CD8-positive, alpha-beta memory T cell (primary cell): ENCODE data around the gene MICB. TPM values are rescaled to one million over a fixed set of nuclear protein-coding genes. Genes with fewer than 3 reads are reported as not detected.

Experiments used
- CTCF ChIA-PET: fragments of 350-600 bp; sonication (Branson Sonifier 250); formaldehyde crosslinking; loops from one replicate; lab custom pipeline; 2021; ENCODE audit warnings: antibody characterized with exemption; lab: Charles Lee
- POLR2A ChIA-PET: fragments of 350-600 bp; sonication (Branson Sonifier 250); formaldehyde crosslinking; loops from one replicate; lab custom pipeline; 2021; ENCODE audit warnings: antibody characterized with exemption; lab: Charles Lee
- DNase-seq, 5 donors: peaks; one replicate each; pipeline versions ENCODE4 v3.0.0 to v3.0.0-alpha.2; 2020 to 2022; ENCODE audit warnings: mixed read lengths in 1 of 5
- H3K27ac ChIP-seq: one replicate; pipeline ENCODE4 v1.7.0; 2013; ENCODE audit warnings: low read depth, mild to moderate bottlenecking, low read length, moderate library complexity
- H3K27me3 ChIP-seq: 2 replicates; pipeline ENCODE4 v1.7.0; 2013; ENCODE audit warnings: low read length, mild to moderate bottlenecking; ENCODE audit not compliant: insufficient read depth, poor library complexity, severe bottlenecking
- H3K36me3 ChIP-seq: 2 replicates; pipeline ENCODE4 v1.7.0; 2013; ENCODE audit warnings: mild to moderate bottlenecking, low read length, moderate library complexity; ENCODE audit not compliant: insufficient read depth
- H3K4me1 ChIP-seq: 2 replicates; pipeline ENCODE4 v1.7.0; 2013; ENCODE audit warnings: mild to moderate bottlenecking, low read length, moderate library complexity; ENCODE audit not compliant: insufficient read depth
- H3K4me3 ChIP-seq: 2 replicates; pipeline ENCODE4 v1.7.0; 2013; ENCODE audit warnings: mild to moderate bottlenecking, low read length
- H3K9me3 ChIP-seq: 2 replicates; pipeline ENCODE4 v1.7.0; 2013; ENCODE audit warnings: mild to moderate bottlenecking, low read length
- H3K27ac Mint-ChIP-seq, 8 donors: one replicate each; pipeline ENCODE4 v1.8.0; 2020 to 2021; ENCODE audit warnings: mixed read lengths in 8 of 8, mild to moderate bottlenecking in 6 of 8, inconsistent platforms in 3 of 8, moderate library complexity in 3 of 8
- H3K27me3 Mint-ChIP-seq, 2 donors: one replicate each; pipeline ENCODE4 v1.8.0; 2020 to 2021; ENCODE audit warnings: mixed read lengths in 2 of 2, mild to moderate bottlenecking in 1 of 2, moderate library complexity in 1 of 2
- H3K36me3 Mint-ChIP-seq, 3 donors: one replicate each; pipeline ENCODE4 v1.8.0; 2020 to 2021; ENCODE audit warnings: mixed read lengths in 3 of 3, inconsistent platforms in 1 of 3, mild to moderate bottlenecking in 1 of 3
- H3K4me1 Mint-ChIP-seq, 3 donors: one replicate each; pipeline ENCODE4 v1.8.0; 2020 to 2021; ENCODE audit warnings: mixed read lengths in 3 of 3, inconsistent platforms in 1 of 3, mild to moderate bottlenecking in 1 of 3
- H3K4me3 Mint-ChIP-seq, 7 donors: one replicate each; pipeline ENCODE4 v1.8.0; 2020 to 2021; ENCODE audit warnings: mixed read lengths in 7 of 7, mild to moderate bottlenecking in 6 of 7, moderate library complexity in 4 of 7, inconsistent platforms in 2 of 7
- H3K9me3 Mint-ChIP-seq, 5 donors: one replicate each; pipeline ENCODE4 v1.8.0; 2020 to 2022; ENCODE audit warnings: mixed read lengths in 5 of 5, mild to moderate bottlenecking in 3 of 5, moderate library complexity in 2 of 5, inconsistent platforms in 1 of 5
- polyA plus RNA-seq: library from polyadenylated mRNA; unstranded; fragments of 300-500 nt; fragmentation: Illumina TruSeq; gene quantifications from one replicate; pipeline ENCODE4 v1.2.3, GENCODE V29; 2021
- total RNA-seq, 2 experiments: library from RNA; stranded (reverse); gene quantifications; one replicate each; pipeline ENCODE4 v1.2.3, GENCODE V29; 2021

Gene MICB
- total and polyA plus RNA-seq, 3 experiments from 2014 or later: 12.0 to 22.3 (median 21.9) TPM

DNA sequence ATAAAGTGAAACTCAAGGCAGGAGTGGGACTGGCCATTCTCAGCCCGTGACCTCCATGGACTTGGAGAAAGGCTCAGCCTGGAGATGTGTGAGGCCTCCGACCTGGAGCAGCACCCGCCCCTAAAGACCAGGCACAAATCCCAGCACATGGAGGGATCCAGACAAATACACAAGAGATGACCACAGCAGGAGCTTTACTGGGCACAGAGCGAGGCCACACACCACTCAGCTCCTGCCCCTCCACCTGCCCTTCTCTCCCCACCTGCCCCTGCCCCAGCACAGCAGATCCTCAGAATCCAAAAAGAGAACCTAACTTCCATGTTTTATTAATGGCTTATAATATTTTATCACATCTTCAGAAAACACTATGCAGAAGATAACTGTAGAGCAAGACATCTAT, 20.4 kb upstream of the MICB start:
- Histone ChIP-seq H3K4me3 (no peak overlapping the region), H3K4me1 (peaks cover 6% of the 10 kb centered on the region), H3K36me3 (no peaks in the 10 kb centered on the region), H3K27me3 (no peaks in the 10 kb centered on the region), H3K27ac (no peak overlapping the region), H3K9me3 (no peaks in the 10 kb centered on the region)
- Mint-ChIP-seq H3K27me3 (no peaks in the 10 kb centered on the region), H3K36me3 (peaks cover 0 to 18% (median 2%) of the 10 kb centered on the region in 3 donors), H3K4me1 (peaks cover 37 to 58% (median 44%) of the 10 kb centered on the region in 3 donors), H3K4me3 (no peak overlapping the region), H3K27ac (peak overlapping the region in 7 of 8 donors; percentile 21 to 61 (median 42)), H3K9me3 (no peaks in the 10 kb centered on the region)
- DNase-seq: no peak
- ChIA-PET CTCF (interaction anchor here (1.2 kb wide), 1 partner anchor 12 kb away, joined by 3 read pairs; no protein-coding TSS in a partner anchor), POLR2A (no interaction called here)

DNA sequence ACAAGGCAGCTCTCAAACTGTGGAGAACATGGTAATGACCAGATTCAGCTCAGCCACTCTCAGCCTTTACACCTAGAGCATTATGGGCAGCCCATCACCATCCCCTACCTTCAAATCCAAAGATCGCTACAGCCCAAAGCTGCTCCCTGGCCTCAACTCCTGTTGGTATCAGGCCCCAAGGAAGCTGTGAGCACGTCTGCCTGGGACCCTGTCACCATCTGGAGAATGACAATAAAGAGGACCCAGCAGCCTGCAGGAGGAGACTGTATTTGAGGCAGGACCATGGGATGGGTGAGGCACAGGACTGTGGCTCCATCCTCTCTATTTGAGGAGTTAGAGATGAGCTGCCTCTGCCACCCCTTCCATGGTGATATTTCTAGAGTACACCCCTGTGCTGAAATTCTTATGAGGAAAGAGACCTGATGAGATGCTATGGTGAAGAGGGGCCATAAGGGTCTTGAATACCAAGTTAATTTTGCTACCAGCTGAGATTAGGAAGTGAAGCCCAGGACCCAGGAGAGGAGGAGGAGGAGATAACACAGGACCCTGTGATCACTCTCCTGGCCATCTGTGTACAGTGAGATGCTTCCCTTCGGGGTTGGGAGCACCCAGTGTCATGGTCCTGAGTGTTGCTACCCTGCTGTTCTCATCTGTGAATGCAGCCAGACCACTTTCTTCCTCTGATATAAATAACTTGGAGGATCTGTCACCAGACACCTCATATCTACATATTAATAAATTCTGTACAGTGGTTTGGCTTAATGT, 19.6 kb upstream of the MICB start:
- H3K27me3 ChIP-seq: no peaks in the 10 kb centered on the region
- no peak for DNase-seq
- peak overlapping the region in 4 of 8 donors; percentile 37 to 88 (median 50) for H3K27ac Mint-ChIP-seq
- ChIA-PET POLR2A (no interaction called here), CTCF (interaction anchor here (1.2 kb wide), 1 partner anchor 11 kb away, joined by 3 read pairs; no protein-coding TSS in a partner anchor)
- H3K9me3 Mint-ChIP-seq: no peaks in the 10 kb centered on the region
- H3K4me3 Mint-ChIP-seq: no peak overlapping the region
- H3K4me3 ChIP-seq: no peak overlapping the region
- no peaks in the 10 kb centered on the region for H3K4me1 ChIP-seq
- H3K4me1 Mint-ChIP-seq: peaks cover 31 to 49% (median 36%) of the 10 kb centered on the region in 3 donors
- no peaks in the 10 kb centered on the region for H3K36me3 ChIP-seq
- H3K27ac ChIP-seq: no peak overlapping the region
- H3K9me3 ChIP-seq: no peaks in the 10 kb centered on the region
- no peaks in the 10 kb centered on the region for H3K27me3 Mint-ChIP-seq
- peaks cover 0 to 11% (median 2%) of the 10 kb centered on the region in 3 donors for H3K36me3 Mint-ChIP-seq

DNA sequence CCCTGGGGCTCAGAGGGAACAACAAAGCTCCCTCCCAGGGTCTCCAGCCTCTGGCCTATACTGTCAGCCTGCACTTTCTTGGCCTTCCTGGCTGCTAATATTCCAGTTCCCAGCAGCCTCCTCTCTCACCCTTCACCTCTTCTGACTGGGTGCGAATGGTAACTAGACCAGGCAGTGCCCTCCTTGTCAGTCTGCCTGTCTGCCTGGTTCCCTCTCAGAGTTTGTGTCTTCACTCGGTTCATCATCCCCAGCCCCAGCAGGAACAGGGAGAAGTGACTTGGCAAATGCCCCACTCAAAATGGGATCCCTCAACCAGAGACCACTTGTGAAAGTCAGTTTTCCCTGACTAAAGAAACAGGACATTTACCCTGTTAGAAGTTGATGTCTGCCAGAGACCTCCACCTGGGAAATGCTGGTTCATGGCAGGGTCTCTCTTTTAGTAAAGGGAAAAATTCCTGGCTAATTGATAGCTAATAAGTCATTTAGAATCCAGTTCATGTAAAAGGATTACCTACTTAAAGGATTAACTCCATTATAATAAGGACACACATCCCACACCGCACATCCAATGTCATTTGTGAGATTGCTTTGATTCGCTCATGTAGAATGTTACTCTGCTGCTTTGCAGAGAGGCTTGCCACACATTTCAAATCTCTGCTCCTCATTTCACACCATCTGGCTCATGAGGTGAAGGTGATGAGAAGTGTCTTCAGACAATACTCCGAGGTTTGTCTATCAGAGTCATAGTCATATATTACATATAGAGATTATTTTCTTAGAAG, 18.6 kb upstream of the MICB start:
- no peaks in the 10 kb centered on the region for H3K36me3 ChIP-seq
- H3K36me3 Mint-ChIP-seq: peaks cover 0 to 5% (median 1%) of the 10 kb centered on the region in 3 donors
- no peaks in the 10 kb centered on the region for H3K4me1 ChIP-seq
- ChIA-PET CTCF (no interaction called here), POLR2A (no interaction called here)
- no peak overlapping the region for H3K27ac ChIP-seq
- H3K9me3 ChIP-seq: no peaks in the 10 kb centered on the region
- peaks cover 23 to 40% (median 26%) of the 10 kb centered on the region in 3 donors for H3K4me1 Mint-ChIP-seq
- H3K9me3 Mint-ChIP-seq: no peaks in the 10 kb centered on the region
- no peak overlapping the region for H3K4me3 Mint-ChIP-seq
- H3K27me3 Mint-ChIP-seq: no peaks in the 10 kb centered on the region
- H3K4me3 ChIP-seq: no peak overlapping the region
- H3K27me3 ChIP-seq: no peaks in the 10 kb centered on the region
- DNase-seq: no peak
- H3K27ac Mint-ChIP-seq: peak overlapping the region in 4 of 8 donors; percentile 64 to 82 (median 74)

DNA sequence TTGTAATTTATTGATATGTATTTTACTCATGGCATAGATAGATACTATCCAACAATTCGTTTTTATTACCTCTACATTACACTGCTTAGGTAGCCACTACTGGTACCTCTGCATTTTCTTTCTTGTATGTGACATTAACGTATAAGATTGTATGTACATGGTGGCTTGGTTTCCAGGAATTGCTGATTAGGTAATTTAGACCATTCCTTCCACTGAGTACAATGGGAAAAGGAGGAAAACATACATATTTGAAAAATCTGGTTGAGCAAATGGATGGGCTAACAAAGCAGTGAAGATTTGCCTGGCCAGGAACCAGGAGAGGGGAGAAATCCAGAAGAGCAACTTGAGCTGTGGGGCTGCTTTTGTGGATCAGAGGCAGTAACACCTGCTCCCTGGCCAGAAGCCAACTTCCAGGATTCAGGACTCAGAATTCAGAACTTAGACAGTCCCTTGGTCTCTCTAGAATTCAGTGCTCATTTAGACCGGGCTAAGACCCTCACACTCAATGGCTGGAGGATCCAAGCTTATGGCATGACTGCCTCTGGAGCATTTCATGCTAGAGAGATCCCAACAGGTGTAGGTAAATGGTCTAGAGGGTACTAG, 17.9 kb upstream of the MICB start:
- Histone ChIP-seq H3K4me3 (no peak overlapping the region), H3K9me3 (no peaks in the 10 kb centered on the region), H3K36me3 (no peaks in the 10 kb centered on the region), H3K27ac (no peak overlapping the region), H3K4me1 (no peaks in the 10 kb centered on the region), H3K27me3 (no peaks in the 10 kb centered on the region)
- CTCF ChIA-PET: no interaction called here
- POLR2A ChIA-PET: no interaction called here
- Mint-ChIP-seq H3K27me3 (no peaks in the 10 kb centered on the region), H3K27ac (peak overlapping the region in 3 of 8 donors; percentile 1 to 61 (median 60)), H3K36me3 (peaks cover 0 to 2% (median 1%) of the 10 kb centered on the region in 3 donors), H3K9me3 (no peaks in the 10 kb centered on the region), H3K4me1 (peaks cover 17 to 33% (median 20%) of the 10 kb centered on the region in 3 donors), H3K4me3 (no peak overlapping the region)
- DNase-seq: no peak

DNA sequence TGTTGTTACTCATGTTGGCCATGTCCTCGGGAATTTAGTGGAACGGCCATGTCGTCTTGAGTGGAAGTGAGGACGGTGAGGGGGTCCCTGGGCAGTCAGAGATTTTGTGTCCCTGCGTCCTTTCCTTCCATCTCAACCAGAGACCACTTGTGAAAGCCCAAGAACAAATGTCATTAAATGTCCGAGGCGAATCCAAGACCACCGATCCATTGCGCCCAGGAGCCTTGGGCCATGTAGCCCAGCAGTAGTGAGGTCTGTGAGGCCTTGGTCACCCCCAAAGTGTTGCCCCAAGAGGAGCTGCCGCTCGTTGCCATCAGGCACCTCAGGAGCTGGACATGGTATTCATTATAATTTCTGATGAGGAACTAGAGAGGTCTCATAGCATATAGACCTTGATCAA, 17.4 kb upstream of the MICB start:
- H3K36me3 ChIP-seq: no peaks in the 10 kb centered on the region
- H3K4me1 ChIP-seq: no peaks in the 10 kb centered on the region
- POLR2A ChIA-PET: no interaction called here
- H3K4me3 Mint-ChIP-seq: no peak overlapping the region
- peaks cover 12 to 27% (median 14%) of the 10 kb centered on the region in 3 donors for H3K4me1 Mint-ChIP-seq
- CTCF ChIA-PET: no interaction called here
- peaks cover 0 to 1% (median 0%) of the 10 kb centered on the region in 3 donors for H3K36me3 Mint-ChIP-seq
- H3K27me3 Mint-ChIP-seq: no peaks in the 10 kb centered on the region
- no peaks in the 10 kb centered on the region for H3K9me3 ChIP-seq
- H3K9me3 Mint-ChIP-seq: no peaks in the 10 kb centered on the region
- H3K27ac Mint-ChIP-seq: no peak overlapping the region
- H3K4me3 ChIP-seq: no peak overlapping the region
- no peak for DNase-seq
- H3K27me3 ChIP-seq: no peaks in the 10 kb centered on the region
- no peak overlapping the region for H3K27ac ChIP-seq

DNA sequence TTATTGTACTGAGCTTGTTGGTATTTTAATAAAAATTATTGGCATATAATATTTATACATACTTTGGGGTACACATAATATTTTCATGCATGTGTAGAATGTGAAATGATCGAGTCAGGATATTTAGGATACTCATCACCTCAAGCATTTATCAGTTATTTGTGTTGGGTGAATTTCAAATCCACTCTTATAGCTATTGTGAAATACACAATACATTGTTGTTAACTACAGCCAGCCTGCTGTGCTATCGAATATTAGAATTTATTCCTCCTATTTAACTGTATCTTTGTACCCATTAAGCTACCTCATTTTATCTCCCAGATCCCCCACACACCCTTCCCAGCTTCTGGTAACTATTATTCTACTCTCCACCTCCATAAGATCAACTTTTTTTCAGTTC, 14.6 kb upstream of the MICB start:
- no peaks in the 10 kb centered on the region for H3K27me3 ChIP-seq
- no peak overlapping the region for H3K4me3 Mint-ChIP-seq
- H3K36me3 Mint-ChIP-seq: peaks cover 0 to 1% (median 0%) of the 10 kb centered on the region in 3 donors
- ChIA-PET POLR2A (no interaction called here), CTCF (interaction anchor here (0.7 to 1.5 kb wide), 4 partner anchors 9 to 41 kb away, joined by 3 to 4 read pairs (median 4); no protein-coding TSS in a partner anchor)
- H3K4me1 Mint-ChIP-seq: peaks cover 0 to 6% (median 3%) of the 10 kb centered on the region in 3 donors
- no peak overlapping the region for H3K27ac Mint-ChIP-seq
- H3K9me3 Mint-ChIP-seq: no peaks in the 10 kb centered on the region
- H3K4me1 ChIP-seq: no peaks in the 10 kb centered on the region
- H3K4me3 ChIP-seq: no peak overlapping the region
- no peaks in the 10 kb centered on the region for H3K9me3 ChIP-seq
- no peak for DNase-seq
- no peaks in the 10 kb centered on the region for H3K36me3 ChIP-seq
- H3K27me3 Mint-ChIP-seq: no peaks in the 10 kb centered on the region
- H3K27ac ChIP-seq: no peak overlapping the region

DNA sequence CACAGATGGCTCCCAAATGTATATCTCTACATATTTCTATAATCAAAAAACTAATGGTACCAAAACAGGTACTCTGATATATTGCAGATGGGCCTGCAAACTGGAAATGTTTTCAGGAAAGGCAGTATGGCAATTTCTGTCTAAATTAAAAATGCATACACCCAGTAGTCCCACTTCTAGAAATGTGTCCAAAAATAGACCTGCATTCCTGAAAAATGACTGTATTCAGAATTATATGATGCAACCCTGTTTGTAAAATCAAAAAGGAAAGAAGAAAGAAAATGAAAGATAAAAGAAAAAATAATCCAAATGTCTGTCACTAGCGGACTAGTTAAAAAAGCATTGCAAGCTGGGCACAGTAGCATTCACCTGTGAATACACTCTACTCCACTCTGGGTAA, 12.9 kb upstream of the MICB start:
- Mint-ChIP-seq H3K4me3 (no peak overlapping the region), H3K27ac (no peak overlapping the region), H3K27me3 (no peaks in the 10 kb centered on the region), H3K36me3 (peaks cover 0 to 2% (median 1%) of the 10 kb centered on the region in 3 donors), H3K4me1 (peaks cover 0 to 2% (median 1%) of the 10 kb centered on the region in 3 donors), H3K9me3 (no peaks in the 10 kb centered on the region)
- Histone ChIP-seq H3K27me3 (no peaks in the 10 kb centered on the region), H3K4me1 (no peaks in the 10 kb centered on the region), H3K27ac (no peak overlapping the region), H3K9me3 (no peaks in the 10 kb centered on the region), H3K36me3 (no peaks in the 10 kb centered on the region), H3K4me3 (no peak overlapping the region)
- no peak for DNase-seq
- ChIA-PET CTCF (no interaction called here), POLR2A (no interaction called here)
